Hepatocyte (in vitro differentiated cells): ENCODE data around the gene RECK.

Experiments used
- CTCF ChIP-seq: fragments of 200-600 bp; sonication (generic); IDR thresholded peaks from 2 replicates; pipeline ENCODE4 v1.5.1; 2016; ENCODE audit warnings: antibody characterized with exemption, mild to moderate bottlenecking; ENCODE audit not compliant: poor library complexity
- EZH2 ChIP-seq: fragments of 200-600 bp; sonication (generic); IDR thresholded peaks from 2 replicates; pipeline ENCODE4 v1.6.1; 2016; ENCODE audit warnings: antibody characterized with exemption, mild to moderate bottlenecking, borderline replicate concordance
- EZH2phosphoT487 ChIP-seq: fragments of 200-600 bp; sonication (generic); IDR thresholded peaks from one replicate; pipeline ENCODE4 v1.6.1; 2018; ENCODE audit warnings: antibody characterized with exemption, mild to moderate bottlenecking, low read depth, moderate library complexity; ENCODE audit not compliant: unreplicated experiment, severe bottlenecking

GRCh38 chr9:36078051-36078450, 41.3 kb downstream of the RECK start:
- TF ChIP-seq CTCF = no peak
- TF ChIP-seq EZH2 = no peak
- TF ChIP-seq EZH2phosphoT487 = no peak
